NT2/D1 (cell line): Measurements from ENCODE around the gene PNPLA5.

Experiments
- SUZ12 ChIP-seq: IDR thresholded peaks from 2 replicates; pipeline ENCODE4 v1.6.1; 2011; ENCODE audit not compliant: insufficient read length, insufficient read depth; ENCODE audit errors: extremely low read depth
- ZNF274 ChIP-seq: IDR thresholded peaks from 2 replicates; pipeline ENCODE4 v1.6.1; 2011; ENCODE audit warnings: mild to moderate bottlenecking, low read depth, low read length

DNA sequence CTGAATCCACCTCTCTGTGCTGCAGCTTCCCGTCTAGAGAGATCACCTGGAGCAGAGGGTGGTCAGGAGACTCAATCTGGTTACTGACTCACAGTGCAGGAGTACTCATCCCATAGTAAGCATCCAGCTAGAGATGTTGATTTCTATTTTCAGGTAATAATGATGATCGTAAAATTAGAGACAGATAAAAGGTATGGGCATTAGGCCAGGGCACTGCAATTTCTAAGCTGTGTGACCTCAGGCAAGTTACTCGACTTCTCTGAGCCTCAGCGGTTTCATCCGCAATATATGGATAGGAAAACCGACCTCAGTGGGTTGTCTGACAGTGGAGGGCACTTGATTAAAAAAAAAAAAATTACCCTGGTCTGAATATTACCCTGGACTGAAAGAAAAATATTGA lies 49.6 kb upstream of the PNPLA5 start:
- TF ChIP-seq ZNF274 (no peak), SUZ12 (no peak)
